ENCODE data around the gene DEPDC4. TPM values are rescaled to one million over a fixed set of nuclear protein-coding genes. Genes with fewer than 3 reads are reported as not detected.

Gene DEPDC4
- total and polyA plus RNA-seq, 2 of the 13 experiments (the other 11 are each of a cell fraction or from before 2014, with no cell fraction given): 2.2 to 5.7 TPM

GRCh38 chr12:100213016-100213891 lies 53.6 kb downstream of the DEPDC4 start (continued):
- peak; percentile 16; the same call in 1 of the 2 replicates for TF ChIP-seq ISL2 (CRISPR knock-in tag; IDR thresholded peaks at IDR 0.05)
- peak; percentile 51; the same call in 1 of the 2 replicates for TF ChIP-seq HNF4A (CRISPR knock-in tag; IDR thresholded peaks at IDR 0.05)
- no peak for TF ChIP-seq CEBPZ (IDR thresholded peaks at IDR 0.05; ENCODE audit: low read length)
- TF ChIP-seq TBX2 (CRISPR knock-in tag; IDR thresholded peaks at IDR 0.05; ENCODE audit: borderline replicate concordance): peak; percentile 26; the same call in 1 of the 2 replicates
- peak; percentile 58; the same call in 1 of the 2 replicates for TF ChIP-seq NCOR1 (IDR thresholded peaks at IDR 0.05; ENCODE audit: borderline replicate concordance, low read length)
- TF ChIP-seq HDAC6 (IDR thresholded peaks at IDR 0.05; ENCODE audit: low read depth, low read length): no peak
- TF ChIP-seq RERE (CRISPR knock-in tag; IDR thresholded peaks at IDR 0.05; ENCODE audit: low read depth): no peak
- TF ChIP-seq TARDBP (CRISPR knock-in tag; IDR thresholded peaks at IDR 0.05): no peak
- no peak for TF ChIP-seq LRRFIP1 (CRISPR knock-in tag; conservative IDR thresholded peaks at IDR 0.05)
- no peak for TF ChIP-seq TRIM24 (CRISPR knock-in tag; IDR thresholded peaks at IDR 0.05)
- TF ChIP-seq ZSCAN12 (CRISPR knock-in tag; IDR thresholded peaks at IDR 0.05): no peak
- TF ChIP-seq ZNF614 (CRISPR knock-in tag; IDR thresholded peaks at IDR 0.05; ENCODE audit: borderline replicate concordance): no peak
- TF ChIP-seq GFI1 (CRISPR knock-in tag; IDR thresholded peaks at IDR 0.05; ENCODE audit: borderline replicate concordance): peak; percentile 76; the same call in 1 of the 2 replicates
